ENCODE measurements around the gene EVX2.

Gene EVX2

GRCh38 chr2:176130957-176131847, 47.4 kb upstream of the EVX2 start:
- Histone ChIP-seq H3K36me3 (ENCODE audit: control insufficient read depth in 2 of 2, insufficient read depth in 1 of 2, low read length in 2 of 2) (no peaks in the 10 kb centered on the region), H3K4me1 (ENCODE audit: control insufficient read depth, insufficient read depth, low read length) (peaks cover 13% of the 10 kb centered on the region; the same call in 1 of the 2 replicates), H3K9me3 (ENCODE audit: control insufficient read depth, insufficient read depth, low read depth, low read length) (no peaks in the 10 kb centered on the region), H3K4me3 (ENCODE audit: low read depth, low read length) (peak overlapping the region; percentile 56), H3K27ac (ENCODE audit: extremely low read depth, low read depth, low read length) (peak overlapping the region; percentile 98)
- CTCF ChIA-PET, result interaction anchor here (0.5 to 3.1 kb wide), 17 partner anchors 9 to 1114 kb away, joined by 3 to 19 read pairs (median 4); no protein-coding TSS in a partner anchor
- POLR2A ChIA-PET, result interaction anchor here (0.6 to 1.7 kb wide), 7 partner anchors 10 to 1017 kb away, joined by 3 to 6 read pairs (median 3); no protein-coding TSS in a partner anchor
- TF ChIP-seq, protein P1, sequence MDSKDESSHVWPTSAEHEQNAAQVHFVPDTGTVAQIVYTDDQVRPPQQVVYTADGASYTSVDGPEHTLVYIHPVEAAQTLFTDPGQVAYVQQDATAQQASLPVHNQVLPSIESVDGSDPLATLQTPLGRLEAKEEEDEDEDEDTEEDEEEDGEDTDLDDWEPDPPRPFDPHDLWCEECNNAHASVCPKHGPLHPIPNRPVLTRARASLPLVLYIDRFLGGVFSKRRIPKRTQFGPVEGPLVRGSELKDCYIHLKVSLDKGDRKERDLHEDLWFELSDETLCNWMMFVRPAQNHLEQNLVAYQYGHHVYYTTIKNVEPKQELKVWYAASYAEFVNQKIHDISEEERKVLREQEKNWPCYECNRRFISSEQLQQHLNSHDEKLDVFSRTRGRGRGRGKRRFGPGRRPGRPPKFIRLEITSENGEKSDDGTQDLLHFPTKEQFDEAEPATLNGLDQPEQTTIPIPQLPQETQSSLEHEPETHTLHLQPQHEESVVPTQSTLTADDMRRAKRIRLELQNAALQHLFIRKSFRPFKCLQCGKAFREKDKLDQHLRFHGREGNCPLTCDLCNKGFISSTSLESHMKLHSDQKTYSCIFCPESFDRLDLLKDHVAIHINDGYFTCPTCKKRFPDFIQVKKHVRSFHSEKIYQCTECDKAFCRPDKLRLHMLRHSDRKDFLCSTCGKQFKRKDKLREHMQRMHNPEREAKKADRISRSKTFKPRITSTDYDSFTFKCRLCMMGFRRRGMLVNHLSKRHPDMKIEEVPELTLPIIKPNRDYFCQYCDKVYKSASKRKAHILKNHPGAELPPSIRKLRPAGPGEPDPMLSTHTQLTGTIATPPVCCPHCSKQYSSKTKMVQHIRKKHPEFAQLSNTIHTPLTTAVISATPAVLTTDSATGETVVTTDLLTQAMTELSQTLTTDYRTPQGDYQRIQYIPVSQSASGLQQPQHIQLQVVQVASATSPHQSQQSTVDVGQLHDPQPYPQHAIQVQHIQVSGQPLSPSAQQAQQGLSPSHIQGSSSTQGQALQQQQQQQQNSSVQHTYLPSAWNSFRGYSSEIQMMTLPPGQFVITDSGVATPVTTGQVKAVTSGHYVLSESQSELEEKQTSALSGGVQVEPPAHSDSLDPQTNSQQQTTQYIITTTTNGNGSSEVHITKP (tag by site-specific recombination; IDR thresholded peaks at IDR 0.05), result peak; percentile 86
- TF ChIP-seq YY2 (tag by site-specific recombination; IDR thresholded peaks at IDR 0.05), result no peak
- no peak for TF ChIP-seq ZSCAN18 (tag by site-specific recombination; IDR thresholded peaks at IDR 0.05)
- no peak for TF ChIP-seq ZNF654 (tag by site-specific recombination; IDR thresholded peaks at IDR 0.05; ENCODE audit: low read depth)
- TF ChIP-seq PRDM1 (tag by site-specific recombination; IDR thresholded peaks at IDR 0.05), result peak; percentile 66
- TF ChIP-seq IKZF3 (tag by site-specific recombination; IDR thresholded peaks at IDR 0.05), result peak; percentile 32; the same call in 1 of the 2 replicates
- no peak for TF ChIP-seq ZNF449 (tag by site-specific recombination; IDR thresholded peaks at IDR 0.05)
- TF ChIP-seq HOXA7 (CRISPR knock-in tag; IDR thresholded peaks at IDR 0.05; ENCODE audit: borderline replicate concordance), result no peak
- TF ChIP-seq, protein P2, sequence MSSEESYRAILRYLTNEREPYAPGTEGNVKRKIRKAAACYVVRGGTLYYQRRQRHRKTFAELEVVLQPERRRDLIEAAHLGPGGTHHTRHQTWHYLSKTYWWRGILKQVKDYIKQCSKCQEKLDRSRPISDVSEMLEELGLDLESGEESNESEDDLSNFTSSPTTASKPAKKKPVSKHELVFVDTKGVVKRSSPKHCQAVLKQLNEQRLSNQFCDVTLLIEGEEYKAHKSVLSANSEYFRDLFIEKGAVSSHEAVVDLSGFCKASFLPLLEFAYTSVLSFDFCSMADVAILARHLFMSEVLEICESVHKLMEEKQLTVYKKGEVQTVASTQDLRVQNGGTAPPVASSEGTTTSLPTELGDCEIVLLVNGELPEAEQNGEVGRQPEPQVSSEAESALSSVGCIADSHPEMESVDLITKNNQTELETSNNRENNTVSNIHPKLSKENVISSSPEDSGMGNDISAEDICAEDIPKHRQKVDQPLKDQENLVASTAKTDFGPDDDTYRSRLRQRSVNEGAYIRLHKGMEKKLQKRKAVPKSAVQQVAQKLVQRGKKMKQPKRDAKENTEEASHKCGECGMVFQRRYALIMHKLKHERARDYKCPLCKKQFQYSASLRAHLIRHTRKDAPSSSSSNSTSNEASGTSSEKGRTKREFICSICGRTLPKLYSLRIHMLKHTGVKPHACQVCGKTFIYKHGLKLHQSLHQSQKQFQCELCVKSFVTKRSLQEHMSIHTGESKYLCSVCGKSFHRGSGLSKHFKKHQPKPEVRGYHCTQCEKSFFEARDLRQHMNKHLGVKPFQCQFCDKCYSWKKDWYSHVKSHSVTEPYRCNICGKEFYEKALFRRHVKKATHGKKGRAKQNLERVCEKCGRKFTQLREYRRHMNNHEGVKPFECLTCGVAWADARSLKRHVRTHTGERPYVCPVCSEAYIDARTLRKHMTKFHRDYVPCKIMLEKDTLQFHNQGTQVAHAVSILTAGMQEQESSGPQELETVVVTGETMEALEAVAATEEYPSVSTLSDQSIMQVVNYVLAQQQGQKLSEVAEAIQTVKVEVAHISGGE (tag by site-specific recombination; conservative IDR thresholded peaks at IDR 0.05; ENCODE audit: low read depth), result peak; percentile 7; the same call in 1 of the 2 replicates
- TF ChIP-seq, protein P3, sequence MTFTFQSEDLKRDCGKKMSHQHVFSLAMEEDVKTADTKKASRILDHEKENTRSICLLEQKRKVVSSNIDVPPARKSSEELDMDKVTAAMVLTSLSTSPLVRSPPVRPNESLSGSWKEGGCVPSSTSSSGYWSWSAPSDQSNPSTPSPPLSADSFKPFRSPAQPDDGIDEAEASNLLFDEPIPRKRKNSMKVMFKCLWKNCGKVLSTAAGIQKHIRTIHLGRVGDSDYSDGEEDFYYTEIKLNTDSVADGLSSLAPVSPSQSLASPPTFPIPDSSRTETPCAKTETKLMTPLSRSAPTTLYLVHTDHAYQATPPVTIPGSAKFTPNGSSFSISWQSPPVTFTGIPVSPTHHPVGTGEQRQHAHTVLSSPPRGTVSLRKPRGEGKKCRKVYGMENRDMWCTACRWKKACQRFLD (tag by site-specific recombination; IDR thresholded peaks at IDR 0.05), result no peak
- TF ChIP-seq, protein P4, sequence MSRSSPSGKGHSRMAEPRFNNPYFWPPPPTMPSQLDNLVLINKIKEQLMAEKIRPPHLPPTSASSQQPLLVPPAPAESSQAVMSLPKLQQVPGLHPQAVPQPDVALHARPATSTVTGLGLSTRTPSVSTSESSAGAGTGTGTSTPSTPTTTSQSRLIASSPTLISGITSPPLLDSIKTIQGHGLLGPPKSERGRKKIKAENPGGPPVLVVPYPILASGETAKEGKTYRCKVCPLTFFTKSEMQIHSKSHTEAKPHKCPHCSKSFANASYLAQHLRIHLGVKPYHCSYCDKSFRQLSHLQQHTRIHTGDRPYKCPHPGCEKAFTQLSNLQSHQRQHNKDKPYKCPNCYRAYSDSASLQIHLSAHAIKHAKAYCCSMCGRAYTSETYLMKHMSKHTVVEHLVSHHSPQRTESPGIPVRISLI (tag by site-specific recombination; IDR thresholded peaks at IDR 0.05), result 0 out of 2 replicates have a peak, but pooled peaks have one; percentile 31
- no peak for TF ChIP-seq ZNF529 (tag by site-specific recombination; IDR thresholded peaks at IDR 0.05; ENCODE audit: insufficient replicate concordance)
- TF ChIP-seq ZNF16 (tag by site-specific recombination; IDR thresholded peaks at IDR 0.05; ENCODE audit: low read depth), result no peak
- TF ChIP-seq, protein P5, sequence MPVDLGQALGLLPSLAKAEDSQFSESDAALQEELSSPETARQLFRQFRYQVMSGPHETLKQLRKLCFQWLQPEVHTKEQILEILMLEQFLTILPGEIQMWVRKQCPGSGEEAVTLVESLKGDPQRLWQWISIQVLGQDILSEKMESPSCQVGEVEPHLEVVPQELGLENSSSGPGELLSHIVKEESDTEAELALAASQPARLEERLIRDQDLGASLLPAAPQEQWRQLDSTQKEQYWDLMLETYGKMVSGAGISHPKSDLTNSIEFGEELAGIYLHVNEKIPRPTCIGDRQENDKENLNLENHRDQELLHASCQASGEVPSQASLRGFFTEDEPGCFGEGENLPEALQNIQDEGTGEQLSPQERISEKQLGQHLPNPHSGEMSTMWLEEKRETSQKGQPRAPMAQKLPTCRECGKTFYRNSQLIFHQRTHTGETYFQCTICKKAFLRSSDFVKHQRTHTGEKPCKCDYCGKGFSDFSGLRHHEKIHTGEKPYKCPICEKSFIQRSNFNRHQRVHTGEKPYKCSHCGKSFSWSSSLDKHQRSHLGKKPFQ (tag by site-specific recombination; IDR thresholded peaks at IDR 0.05), result no peak
- TF ChIP-seq ZNF843 (tag by site-specific recombination; IDR thresholded peaks at IDR 0.05), result peak; percentile 4; the same call in 1 of the 2 replicates
- no peak for TF ChIP-seq ZBTB1 (tag by site-specific recombination; IDR thresholded peaks at IDR 0.05)
- TF ChIP-seq, protein P6, sequence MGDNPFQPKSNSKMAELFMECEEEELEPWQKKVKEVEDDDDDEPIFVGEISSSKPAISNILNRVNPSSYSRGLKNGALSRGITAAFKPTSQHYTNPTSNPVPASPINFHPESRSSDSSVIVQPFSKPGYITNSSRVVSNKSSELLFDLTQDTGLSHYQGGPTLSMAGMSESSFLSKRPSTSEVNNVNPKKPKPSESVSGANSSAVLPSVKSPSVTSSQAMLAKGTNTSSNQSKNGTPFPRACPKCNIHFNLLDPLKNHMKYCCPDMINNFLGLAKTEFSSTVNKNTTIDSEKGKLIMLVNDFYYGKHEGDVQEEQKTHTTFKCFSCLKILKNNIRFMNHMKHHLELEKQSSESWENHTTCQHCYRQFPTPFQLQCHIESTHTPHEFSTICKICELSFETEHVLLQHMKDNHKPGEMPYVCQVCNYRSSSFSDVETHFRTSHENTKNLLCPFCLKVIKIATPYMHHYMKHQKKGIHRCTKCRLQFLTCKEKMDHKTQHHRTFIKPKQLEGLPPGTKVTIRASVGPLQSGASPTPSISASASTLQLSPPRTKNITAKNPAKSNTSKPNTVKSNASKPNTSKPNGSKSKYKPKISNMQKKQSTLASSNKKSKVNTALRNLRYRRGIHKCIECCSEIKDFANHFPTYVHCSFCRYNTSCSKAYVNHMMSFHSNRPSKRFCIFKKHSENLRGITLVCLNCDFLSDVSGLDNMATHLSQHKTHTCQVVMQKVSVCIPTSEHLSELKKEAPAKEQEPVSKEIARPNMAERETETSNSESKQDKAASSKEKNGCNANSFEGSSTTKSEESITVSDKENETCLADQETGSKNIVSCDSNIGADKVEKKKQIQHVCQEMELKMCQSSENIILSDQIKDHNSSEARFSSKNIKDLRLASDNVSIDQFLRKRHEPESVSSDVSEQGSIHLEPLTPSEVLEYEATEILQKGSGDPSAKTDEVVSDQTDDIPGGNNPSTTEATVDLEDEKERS (tag by site-specific recombination; IDR thresholded peaks at IDR 0.05), result no peak
